HG03571 (cell line): ENCODE measurements around the gene PIGS.
A peak's percentile ranks its signal among the peaks of the same experiment; 100 is the strongest.
"Not testable (repeated sequence)": the region's sequence is repeated elsewhere in the genome, so short reads cannot be mapped to it uniquely, and the experiment has no call there.

Experiments used
- ATAC-seq: cut with Tn5 transposase; IDR thresholded peaks from one replicate; pipeline ENCODE4 v1.9.1; 2021; ENCODE audit not compliant: unreplicated experiment

The PIGS gene

GRCh38 chr17:28579526-28579925, 8.2 kb upstream of the PIGS start:
- ATAC-seq = no peak

DNA sequence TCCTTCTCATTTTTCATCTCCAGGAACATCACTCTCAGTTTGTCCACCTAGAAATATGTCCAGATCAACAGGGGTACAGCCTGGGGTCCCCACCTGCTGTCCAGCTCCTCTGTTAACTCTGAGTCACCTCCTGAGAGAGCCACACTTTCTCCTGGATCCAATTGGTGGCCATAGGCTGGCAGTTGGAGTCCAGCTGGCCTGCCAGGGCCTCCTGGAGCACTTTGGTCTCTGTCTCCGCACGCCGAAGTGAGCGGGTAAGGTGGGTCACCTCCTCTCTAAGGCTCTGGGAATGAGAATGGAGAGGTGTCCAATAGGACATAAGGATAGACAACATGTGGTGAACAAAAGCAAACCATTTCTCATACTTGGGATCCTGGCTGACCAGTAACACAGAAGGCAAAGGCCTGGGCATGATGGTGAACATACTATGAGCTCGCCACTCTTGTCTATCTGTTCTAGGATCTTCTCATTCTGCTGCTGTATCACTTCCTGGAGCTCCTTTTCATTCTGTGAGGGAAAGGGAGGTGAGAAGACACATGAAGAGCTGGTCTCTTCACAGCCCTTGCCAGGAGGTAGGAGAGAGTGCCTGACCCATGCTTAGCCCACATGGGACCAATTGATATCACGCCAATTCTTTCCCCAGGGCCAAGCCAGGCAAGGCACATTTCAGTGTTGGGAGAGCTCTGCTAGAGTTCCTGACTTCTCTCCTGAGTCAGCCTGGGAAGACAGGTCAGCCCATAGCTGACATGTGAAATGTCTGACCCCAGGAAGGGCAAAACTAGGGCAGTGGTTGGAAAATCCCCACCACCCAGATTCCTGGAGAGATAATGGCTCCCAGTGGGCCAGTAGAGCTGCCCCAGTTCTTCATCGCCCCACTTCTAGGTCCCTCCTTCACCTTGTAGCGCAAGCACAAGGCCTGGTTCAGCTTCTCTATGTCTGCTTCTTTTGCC, 7.2 kb upstream of the PIGS start:
- no peak for ATAC-seq

- ATAC-seq = no peak
Observed at GRCh38 chr17:28577466-28577824, 6.1 kb upstream of the PIGS start.

DNA sequence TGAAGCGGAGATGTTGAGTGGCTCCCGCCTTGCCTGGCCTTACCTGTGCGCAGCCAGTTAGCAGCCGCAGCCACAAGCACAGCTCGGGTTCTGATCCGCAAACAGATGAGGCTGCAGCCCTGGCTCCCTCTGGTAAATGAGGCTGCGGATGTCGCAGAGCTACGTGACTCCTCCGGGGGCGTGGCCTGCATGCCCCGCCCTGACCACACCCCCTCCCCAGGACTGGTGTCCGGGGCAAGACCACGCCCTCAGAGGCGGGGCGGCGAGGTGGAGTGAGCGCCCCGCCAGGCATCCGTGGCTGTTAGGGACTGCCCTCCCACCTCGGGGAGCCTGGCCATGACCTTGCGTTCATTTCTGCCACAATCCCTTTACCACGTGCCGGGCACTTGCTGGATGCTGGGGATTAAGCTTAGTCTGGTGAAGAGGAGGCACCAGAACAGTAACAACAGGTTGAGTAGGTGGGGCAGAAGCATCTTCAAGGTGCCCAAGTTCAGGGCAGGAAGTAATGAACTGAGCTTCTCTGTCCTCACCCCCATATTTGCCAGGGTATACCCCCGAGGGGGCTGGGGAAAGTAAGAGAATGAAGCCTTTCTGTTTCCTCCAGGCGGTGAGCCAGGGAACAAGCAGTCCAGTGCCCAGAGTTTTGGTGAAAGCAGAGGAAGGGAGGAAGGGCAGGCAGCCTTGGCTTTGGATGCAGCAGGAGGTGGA, 5.6 kb upstream of the PIGS start, which contains the start of gene ALDOC:
ALDOC (minus strand) TSS at position 138 of the 708 bp plus-strand sequence. CDS start 1,363 bp downstream, outside the sequence.
- peak; percentile 79 for ATAC-seq

DNA sequence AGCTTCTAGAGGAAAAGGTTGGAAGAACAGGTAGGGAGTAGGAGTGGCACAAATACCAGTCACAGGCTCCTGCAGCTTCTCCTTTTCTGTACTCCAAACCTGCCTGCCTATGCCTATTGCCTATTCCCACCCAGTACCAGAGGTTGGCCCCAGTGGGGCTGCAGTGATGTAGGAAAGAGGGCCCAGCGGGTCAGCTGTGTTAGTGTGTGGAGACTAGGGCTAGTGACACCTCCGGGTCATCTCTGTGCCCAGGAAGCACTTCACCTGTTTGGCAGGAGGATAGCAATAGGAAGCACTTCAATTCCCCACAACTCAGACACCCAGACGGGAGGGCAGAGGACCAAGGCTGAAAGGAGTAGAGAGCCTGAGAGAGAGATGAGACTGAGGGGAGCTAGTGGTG, 4.7 kb upstream of the PIGS start:
- not testable (repeated sequence) for ATAC-seq

DNA sequence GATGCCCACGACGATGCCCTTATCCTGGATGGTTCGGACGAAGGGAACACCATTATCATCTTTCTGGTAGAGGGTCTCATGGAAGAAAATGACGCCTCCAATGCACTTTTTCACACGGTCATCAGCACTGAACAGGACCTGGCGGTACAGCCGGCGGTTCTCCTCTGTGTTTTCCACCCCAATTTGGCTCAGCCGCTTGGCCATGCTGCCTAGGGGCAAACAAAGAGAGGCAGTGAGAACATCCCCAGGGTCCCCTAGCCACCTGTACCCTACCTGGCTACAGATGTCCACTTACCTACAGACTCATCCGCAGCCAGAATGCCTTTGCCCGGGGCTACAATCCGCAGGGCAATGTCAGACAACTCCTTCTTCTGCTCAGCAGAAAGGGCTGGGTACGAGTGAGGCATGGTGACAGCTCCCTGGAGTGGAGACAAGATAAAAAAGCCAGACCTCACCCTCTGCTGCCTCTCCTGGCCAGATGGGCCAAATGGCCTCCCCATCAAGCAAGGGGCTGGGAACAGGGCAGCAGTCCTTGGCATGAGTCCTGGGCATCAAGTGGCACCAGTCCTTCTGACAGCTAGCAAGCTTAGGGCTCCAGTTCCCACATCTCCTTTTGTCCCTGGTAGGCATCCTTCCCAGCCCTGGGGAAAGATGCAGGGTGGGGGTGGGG, 3.9 kb upstream of the PIGS start:
- no peak for ATAC-seq

DNA sequence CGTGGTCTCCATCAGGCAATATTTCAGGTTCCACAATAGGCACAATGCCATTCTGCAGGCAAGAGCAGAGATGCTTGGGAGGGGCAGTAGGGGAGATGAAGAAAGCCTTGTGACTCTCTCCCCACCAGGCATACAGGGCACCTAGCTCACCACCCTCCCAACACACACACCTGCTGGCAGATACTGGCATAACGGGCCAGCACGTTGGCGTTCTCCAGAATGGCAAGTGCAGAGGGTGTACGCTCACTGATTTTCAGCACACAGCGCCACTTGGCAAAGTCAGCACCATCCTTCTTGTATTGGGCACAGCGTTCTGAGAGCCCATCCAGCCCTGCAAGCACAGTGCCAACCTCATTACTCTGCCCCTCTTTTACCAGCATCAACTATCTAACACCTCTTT, 3.2 kb upstream of the PIGS start:
- no peak for ATAC-seq

DNA sequence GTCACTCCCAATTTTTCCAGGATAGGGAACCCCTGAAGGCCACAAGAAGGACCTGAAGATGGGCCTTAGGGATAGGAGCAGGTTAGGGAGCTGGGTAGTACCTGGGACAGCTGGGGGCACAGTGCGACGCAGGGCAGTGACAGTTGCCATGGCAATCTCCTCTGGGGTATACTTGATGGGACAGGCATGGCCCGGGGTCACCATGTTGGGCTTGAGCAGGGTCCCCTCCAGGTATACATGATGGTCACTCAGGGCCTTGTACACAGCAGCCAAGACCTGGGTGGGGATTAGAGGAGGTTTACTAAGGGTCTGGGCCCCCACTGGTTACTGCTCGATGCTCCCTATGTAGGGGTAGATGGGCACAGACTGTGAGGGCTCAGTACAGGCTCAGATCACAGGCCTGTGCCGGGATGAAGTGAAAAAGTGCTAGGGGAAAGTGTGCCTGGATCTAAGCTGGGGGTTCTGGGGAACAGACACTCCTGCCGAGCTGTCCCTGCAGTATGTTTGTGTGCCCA, 2.7 kb upstream of the PIGS start:
- no peak for ATAC-seq

DNA sequence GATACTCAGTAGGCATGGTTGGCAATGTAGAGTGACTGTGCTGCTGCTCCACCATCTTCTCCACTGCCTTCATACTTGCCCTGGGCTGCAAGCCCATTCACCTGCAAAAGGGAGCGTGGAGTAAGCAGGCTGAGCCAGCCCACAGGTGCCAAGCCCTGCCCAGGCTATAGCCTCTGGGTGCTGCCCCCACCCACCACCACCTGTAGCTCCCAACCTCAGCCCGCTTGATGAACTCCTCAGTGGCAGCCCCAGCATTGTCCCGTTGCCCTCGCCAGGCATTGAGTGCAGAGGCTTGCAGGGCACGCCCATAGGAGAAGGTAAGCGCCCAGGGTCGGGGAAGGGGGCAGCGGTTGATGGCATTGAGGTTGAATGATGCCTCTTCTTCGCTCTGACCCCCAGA, 2.2 kb upstream of the PIGS start:
- ATAC-seq = no peak

- ATAC-seq = no peak
Observed at GRCh38 chr17:28573040-28573380, 1.7 kb upstream of the PIGS start.

GRCh38 chr17:28572259-28573039, 1.1 kb upstream of the PIGS start:
- ATAC-seq = no peak

- ATAC-seq = peak; percentile 27
Observed at GRCh38 chr17:28570716-28571360, 486 bp downstream of the PIGS start.

DNA sequence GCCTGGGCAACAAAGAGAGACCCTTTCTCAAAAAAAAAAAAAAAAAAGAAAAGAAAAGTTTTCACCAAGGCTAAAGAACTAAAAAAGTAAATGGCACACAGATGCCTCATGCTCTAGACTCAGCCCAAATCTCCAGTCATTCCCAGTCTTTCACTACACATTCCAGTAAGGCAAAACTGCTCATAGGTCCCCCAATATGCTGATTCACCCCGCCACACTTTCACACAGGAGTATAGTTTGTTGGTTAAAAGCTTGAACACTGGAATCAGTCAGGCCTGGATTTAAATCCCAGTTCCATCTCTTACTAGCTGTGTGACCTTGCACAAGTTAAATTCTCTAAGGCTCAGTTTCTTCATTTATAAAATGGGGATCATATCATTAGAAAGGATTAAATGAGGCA, 1.9 kb downstream of the PIGS start:
- ATAC-seq = no peak

DNA sequence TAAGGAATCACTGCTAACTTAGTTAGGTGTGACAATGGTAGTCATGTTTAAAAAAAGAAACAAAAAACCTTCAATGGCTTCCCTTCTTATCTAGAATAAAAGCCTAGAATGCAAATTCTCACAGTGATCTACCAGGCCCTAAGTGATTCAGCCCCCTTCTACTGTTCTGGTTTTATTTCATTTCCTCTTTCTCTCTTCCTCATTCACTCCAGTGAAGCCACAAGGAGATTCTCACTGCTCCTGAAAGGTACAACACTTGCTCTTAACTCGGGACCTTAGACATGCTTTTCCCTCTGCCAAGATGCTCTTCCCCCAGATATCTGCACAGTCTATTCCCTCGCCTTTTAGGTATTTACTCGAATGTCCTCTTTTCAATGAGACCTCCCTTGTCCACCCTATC, 3.7 kb downstream of the PIGS start:
- no peak for ATAC-seq

DNA sequence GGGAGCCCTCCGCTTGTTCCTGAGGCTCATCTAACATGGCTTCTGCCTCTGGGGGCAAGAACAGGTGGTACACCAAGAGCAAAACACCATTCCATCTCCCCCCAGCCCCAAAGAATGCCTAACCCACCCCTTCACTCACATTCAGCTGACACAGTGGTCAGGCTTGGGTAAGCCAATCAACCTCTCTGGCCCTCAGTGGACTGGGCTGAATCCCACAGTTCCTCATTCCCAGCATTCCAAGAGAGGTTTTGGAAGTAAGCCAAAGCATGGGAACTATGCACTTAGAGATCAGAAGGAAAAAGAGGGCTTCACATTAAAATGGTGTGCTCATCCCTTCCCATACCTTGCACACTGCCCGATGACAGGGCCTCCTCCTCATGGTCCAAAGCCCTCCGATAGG, 7.8 kb downstream of the PIGS start:
- no peak for ATAC-seq

DNA sequence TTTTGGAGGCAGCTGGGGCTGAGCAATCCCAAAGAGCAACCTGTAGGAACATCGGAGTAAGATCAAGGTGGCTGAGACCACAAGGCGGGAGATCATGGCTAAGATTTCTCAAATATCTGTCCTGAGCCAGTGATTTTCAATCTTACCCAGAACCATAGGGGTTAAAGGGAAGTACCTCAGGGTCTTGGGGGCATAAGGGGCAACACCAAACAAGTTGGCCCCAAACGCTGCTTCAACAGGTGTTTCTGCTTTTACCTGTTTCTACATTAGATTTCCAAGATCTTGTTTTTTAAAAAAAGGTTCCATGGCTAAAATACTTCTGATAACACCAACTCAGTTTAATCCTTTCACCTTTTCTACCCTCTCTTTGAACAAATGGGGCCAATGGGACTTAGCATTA, 16.3 kb downstream of the PIGS start:
- no peak for ATAC-seq

DNA sequence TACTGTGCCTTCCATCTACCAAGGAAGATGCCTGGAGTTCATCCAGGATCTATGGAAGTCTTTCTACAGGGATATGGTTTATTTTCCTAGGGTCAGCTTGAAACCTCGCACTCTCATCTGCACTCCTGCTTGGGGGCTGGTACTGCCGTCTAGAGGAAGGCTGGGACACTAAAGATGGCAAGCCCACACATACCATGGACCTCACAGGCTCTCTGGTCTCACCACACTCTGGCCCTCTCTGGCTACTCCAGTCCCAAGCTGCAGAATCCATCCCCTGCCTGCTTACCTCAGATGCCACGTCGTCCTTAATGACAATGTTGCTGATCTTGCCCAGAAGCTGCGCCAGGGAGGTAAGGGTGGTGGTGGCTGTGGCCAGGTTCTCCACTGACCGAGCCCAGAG, 16.8 kb downstream of the PIGS start:
- ATAC-seq = no peak

DNA sequence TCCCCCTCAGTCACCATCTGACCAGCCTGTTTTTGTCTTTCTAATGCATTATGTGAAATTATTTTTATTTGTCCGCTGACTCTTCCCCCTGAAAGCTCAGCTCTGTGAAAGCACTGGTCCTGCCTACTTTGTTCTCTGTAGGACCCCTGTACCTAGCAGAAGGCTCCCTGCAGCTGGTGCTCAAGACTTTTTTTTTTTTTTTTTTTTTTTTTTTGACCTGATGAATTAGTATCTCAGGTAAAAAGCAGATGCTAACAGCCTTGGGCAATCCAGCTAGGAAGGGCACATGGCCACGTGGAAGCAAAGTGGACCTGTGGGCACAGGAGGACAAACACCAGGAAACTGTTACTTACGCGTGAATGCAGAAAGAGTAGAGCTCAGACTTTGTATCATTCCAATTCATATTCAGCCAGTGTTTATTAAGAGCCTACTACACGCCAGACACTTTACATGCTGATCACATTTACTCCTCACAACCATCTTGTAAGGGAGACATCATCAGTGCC, 18.3 kb downstream of the PIGS start:
- no peak for ATAC-seq

DNA sequence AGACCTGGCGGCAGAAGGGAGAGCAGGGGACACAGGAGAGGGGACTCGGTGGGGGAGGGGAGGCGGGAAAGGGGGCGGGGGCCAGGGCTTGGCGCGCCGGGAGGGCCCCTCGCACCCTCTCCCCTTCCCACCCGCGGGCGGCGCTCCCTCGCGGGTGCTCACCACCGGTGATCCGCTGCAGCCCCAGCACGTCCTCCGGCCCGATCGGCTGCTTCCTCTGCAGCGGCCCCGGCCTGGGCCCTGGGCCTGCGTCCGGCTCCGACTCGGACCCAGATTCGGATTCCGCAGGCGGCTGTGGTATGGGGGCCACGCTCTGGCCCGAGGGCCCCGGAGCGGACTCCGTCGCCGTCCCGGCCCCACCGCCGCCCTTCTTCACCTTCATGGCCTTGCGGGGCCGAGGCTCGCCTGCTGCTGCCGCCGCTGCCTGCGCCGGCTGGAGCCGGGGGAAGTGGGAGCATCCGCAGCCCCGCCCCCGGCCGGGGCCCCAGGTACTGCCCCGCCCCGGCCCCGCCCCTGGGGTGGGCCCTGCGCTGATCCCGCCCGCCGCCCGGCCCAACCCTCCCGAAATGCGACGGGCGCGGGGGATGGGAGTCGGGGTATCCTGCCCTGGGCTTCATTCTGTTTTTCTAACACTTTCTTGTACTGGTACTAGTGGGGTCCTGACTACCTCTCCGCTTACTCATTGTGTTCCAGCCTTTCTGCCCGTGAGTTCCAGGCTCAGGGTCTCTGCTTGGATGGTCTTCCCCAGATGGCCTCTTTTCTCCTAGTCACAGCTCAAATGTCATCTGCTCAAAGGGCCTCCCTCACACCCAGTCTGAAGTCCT, 18.9 kb downstream of the PIGS start, which contains the start of gene UNC119:
UNC119 (minus strand) TSS at position 449 of the 824 bp plus-strand sequence; CDS start at position 382, 67 bp downstream.
- peak; percentile 53 for ATAC-seq
